ENCODE data around the gene ERMARD. TPM values are rescaled to one million over a fixed set of nuclear protein-coding genes. Genes with fewer than 3 reads are reported as not detected.

Gene ERMARD
- total RNA-seq, 1 experiment from 2014 or later, result 22.0 TPM

DNA sequence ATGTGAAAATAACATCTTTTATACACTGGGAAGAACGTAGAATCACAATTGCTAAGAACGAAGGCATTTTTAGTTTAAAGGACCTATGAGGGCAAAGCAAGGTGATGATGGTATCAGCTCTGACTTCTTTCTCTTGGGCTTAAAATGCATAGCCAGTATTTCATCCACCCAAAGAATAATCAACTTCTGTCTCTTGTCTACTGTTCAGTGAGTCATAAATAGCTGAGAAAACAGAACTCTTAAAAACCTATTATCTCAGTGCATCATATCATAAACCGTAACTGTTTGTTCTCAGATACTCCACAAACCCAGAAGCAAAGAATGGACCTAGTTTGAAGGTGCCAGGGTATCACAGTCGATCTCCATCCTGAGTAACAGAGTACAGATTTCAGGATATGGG is 32.3 kb upstream of the ERMARD start:
- no TSS peak for BruUV-seq (replicated peaks)
- H3K9me3 Mint-ChIP-seq (ENCODE audit: low read depth, unreplicated experiment), result no peaks in the 10 kb centered on the region
- H3K36me3 Mint-ChIP-seq (ENCODE audit: insufficient read depth, unreplicated experiment), result peaks cover 38% of the 10 kb centered on the region
- TF ChIP-seq, protein P1, sequence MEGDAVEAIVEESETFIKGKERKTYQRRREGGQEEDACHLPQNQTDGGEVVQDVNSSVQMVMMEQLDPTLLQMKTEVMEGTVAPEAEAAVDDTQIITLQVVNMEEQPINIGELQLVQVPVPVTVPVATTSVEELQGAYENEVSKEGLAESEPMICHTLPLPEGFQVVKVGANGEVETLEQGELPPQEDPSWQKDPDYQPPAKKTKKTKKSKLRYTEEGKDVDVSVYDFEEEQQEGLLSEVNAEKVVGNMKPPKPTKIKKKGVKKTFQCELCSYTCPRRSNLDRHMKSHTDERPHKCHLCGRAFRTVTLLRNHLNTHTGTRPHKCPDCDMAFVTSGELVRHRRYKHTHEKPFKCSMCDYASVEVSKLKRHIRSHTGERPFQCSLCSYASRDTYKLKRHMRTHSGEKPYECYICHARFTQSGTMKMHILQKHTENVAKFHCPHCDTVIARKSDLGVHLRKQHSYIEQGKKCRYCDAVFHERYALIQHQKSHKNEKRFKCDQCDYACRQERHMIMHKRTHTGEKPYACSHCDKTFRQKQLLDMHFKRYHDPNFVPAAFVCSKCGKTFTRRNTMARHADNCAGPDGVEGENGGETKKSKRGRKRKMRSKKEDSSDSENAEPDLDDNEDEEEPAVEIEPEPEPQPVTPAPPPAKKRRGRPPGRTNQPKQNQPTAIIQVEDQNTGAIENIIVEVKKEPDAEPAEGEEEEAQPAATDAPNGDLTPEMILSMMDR (IDR thresholded peaks at IDR 0.05; ENCODE audit: unreplicated experiment), result no peak
- intact Hi-C loops (cut with micrococcal nuclease; ENCODE audit: unreplicated experiment), result no loop called here
- DNase-seq, result no peak
- no peak overlapping the region for H3K27ac Mint-ChIP-seq (ENCODE audit: unreplicated experiment)
- no peak overlapping the region for H3K4me3 Mint-ChIP-seq (ENCODE audit: low read depth, unreplicated experiment)
- peaks cover 17% of the 10 kb centered on the region for H3K4me1 Mint-ChIP-seq (ENCODE audit: low read depth, unreplicated experiment)
- no peaks in the 10 kb centered on the region for H3K27me3 Mint-ChIP-seq (ENCODE audit: unreplicated experiment)
- CTCF ChIA-PET, result no interaction called here

DNA sequence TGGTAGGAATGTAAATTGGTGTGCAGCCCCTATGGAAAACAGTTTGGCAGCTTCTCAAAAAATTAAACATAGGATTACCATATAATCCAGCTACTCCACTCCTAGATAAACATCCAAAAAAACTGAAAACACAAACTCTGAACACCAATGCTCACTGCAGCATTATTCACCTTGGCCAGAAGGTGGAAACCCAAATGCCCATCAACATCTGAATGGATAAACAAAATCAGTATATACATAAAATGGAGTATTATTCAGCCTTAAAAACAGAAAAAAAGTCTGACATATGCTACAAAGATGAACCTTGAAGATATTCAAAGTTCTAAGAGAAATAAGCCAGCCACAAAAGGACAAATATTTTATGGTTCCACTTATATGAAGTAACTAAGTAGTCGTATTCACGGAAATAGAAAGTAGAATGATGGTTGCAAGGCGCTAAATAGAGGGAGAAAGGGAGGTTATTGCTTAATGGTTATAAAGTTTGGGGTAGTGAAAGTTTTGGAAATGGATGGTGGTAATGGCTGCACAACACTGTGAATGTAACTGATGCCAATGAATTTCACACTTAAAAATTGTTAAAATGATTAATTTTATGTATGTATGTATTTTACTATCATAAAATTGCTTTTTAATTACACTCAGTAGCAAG is 31.1 kb upstream of the ERMARD start:
- CTCF ChIA-PET, result no interaction called here
- H3K9me3 Mint-ChIP-seq (ENCODE audit: low read depth, unreplicated experiment), result no peaks in the 10 kb centered on the region
- TF ChIP-seq, protein P1 (IDR thresholded peaks at IDR 0.05; ENCODE audit: unreplicated experiment), result no peak
- BruUV-seq (replicated peaks), result no TSS peak
- H3K27me3 Mint-ChIP-seq (ENCODE audit: unreplicated experiment), result no peaks in the 10 kb centered on the region
- H3K4me1 Mint-ChIP-seq (ENCODE audit: low read depth, unreplicated experiment), result peaks cover 18% of the 10 kb centered on the region
- peaks cover 39% of the 10 kb centered on the region for H3K36me3 Mint-ChIP-seq (ENCODE audit: insufficient read depth, unreplicated experiment)
- H3K27ac Mint-ChIP-seq (ENCODE audit: unreplicated experiment), result no peak overlapping the region
- intact Hi-C loops (cut with micrococcal nuclease; ENCODE audit: unreplicated experiment), result no loop called here
- DNase-seq, result no peak
- H3K4me3 Mint-ChIP-seq (ENCODE audit: low read depth, unreplicated experiment), result no peak overlapping the region

DNA sequence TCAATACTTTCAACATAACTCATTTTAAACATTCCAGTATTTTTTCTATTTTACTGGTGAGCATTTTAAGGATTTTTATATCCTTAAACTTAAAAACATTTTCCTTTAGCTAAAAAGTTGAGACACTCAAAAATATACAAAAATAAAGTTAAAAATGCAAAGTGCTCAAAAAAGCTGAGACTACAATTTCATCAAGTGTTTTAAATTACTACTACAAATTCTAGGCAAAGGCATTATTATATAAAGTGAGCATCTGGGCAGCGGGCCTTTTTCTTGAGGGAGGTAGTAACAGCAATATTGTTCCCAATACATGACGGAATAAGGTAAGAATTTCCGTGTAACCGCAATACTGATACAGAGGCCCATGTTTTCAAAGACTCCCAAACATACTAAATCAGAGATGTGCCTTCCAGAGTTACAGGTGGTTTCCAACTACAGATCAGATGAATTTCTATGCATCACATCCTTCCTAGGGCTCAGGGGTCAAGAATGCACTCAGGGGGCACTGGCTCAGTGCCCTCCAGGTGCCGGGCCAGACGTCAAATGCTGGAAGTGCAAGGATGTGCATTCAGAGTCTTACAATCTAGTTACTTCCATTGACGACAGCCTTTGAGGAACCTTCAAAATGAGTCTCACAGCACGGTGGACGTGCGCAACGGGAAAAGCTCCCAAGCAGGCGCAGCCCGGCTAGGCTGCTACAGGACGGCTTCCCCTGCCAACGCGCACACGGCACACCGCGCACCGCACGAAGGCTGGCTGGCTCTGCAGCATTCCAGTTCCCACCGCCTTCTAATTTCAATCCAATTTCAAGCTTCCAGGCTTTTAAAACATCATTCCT is 28.8 kb upstream of the ERMARD start:
- TF ChIP-seq, protein P1 (IDR thresholded peaks at IDR 0.05; ENCODE audit: unreplicated experiment), result no peak
- Mint-ChIP-seq H3K27ac (ENCODE audit: unreplicated experiment) (peak overlapping the region; percentile 95), H3K36me3 (ENCODE audit: insufficient read depth, unreplicated experiment) (peaks cover 36% of the 10 kb centered on the region), H3K9me3 (ENCODE audit: low read depth, unreplicated experiment) (no peaks in the 10 kb centered on the region), H3K27me3 (ENCODE audit: unreplicated experiment) (no peaks in the 10 kb centered on the region), H3K4me1 (ENCODE audit: low read depth, unreplicated experiment) (peaks cover 37% of the 10 kb centered on the region), H3K4me3 (ENCODE audit: low read depth, unreplicated experiment) (peak overlapping the region; percentile 98)
- peak; percentile 32 for DNase-seq
- CTCF ChIA-PET, result interaction anchor here (1.0 kb wide), 1 partner anchor 21 kb away, joined by 3 read pairs; the partner anchor contains the start of genes C6orf120 and WDR27
- BruUV-seq (replicated peaks), result TSS peak; percentile 43
- intact Hi-C loops (cut with micrococcal nuclease; ENCODE audit: unreplicated experiment), result no loop called here

DNA sequence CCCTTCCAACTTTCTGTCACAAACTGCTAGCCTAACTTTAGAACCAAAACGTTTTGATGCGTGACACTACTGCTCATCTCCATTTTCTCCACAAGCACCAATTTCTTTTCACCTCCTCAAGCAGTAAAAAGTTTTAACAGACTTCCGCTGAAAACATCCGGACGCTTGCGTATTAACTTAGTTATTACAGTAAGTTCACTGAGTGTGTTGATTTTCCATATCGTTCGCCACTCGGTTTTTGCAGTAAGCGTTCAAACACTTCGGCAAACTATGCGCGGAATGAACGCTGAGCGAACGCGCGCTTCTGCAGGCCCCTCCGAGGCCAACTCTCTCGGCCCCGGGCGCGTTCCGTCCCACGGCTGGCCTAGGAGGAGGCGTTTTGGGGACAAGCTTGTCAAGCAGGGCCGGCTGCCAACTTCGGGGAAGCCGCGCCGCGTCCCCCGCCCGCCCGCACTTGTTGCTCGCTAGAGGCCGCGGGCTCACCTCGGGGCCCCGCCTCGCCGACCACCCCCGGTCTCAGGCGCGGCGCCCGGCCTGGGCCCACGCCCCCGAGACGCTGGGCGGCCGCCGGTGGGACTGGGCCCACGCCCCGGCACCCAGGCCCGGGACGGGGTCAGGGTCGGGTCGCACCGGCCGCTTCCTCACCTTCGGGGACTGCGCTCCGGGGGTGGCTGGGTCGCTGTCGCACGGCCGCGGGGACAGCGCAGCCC is 28.1 kb upstream of the ERMARD start:
- no TSS peak for BruUV-seq (replicated peaks)
- Mint-ChIP-seq H3K36me3 (ENCODE audit: insufficient read depth, unreplicated experiment) (peaks cover 36% of the 10 kb centered on the region), H3K27me3 (ENCODE audit: unreplicated experiment) (no peaks in the 10 kb centered on the region), H3K9me3 (ENCODE audit: low read depth, unreplicated experiment) (no peaks in the 10 kb centered on the region), H3K4me1 (ENCODE audit: low read depth, unreplicated experiment) (peaks cover 37% of the 10 kb centered on the region), H3K4me3 (ENCODE audit: low read depth, unreplicated experiment) (peak overlapping the region; percentile 98), H3K27ac (ENCODE audit: unreplicated experiment) (peak overlapping the region; percentile 95)
- TF ChIP-seq, protein P1 (IDR thresholded peaks at IDR 0.05; ENCODE audit: unreplicated experiment), result no peak
- DNase-seq, result peak; percentile 63
- intact Hi-C loops (cut with micrococcal nuclease; ENCODE audit: unreplicated experiment), result no loop called here
- CTCF ChIA-PET, result interaction anchor here (1.0 kb wide), 1 partner anchor 22 kb away, joined by 3 read pairs; the partner anchor contains the start of genes C6orf120 and WDR27
